Activated effector memory CD4-positive, alpha-beta T cell treated with anti-CD3 and anti-CD28 coated beads, Interleukin-2, amount 50 U/mL, for 16 hours (primary cell): Measurements from ENCODE around the gene GLT8D2.

Experiments
- DNase-seq: peaks from one replicate; pipeline ENCODE4 v3.0.0-alpha.2; 2020

GLT8D2 gene

GRCh38 chr12:103997286-103997900, 52.6 kb downstream of the GLT8D2 start:
- DNase-seq = no peak

DNA sequence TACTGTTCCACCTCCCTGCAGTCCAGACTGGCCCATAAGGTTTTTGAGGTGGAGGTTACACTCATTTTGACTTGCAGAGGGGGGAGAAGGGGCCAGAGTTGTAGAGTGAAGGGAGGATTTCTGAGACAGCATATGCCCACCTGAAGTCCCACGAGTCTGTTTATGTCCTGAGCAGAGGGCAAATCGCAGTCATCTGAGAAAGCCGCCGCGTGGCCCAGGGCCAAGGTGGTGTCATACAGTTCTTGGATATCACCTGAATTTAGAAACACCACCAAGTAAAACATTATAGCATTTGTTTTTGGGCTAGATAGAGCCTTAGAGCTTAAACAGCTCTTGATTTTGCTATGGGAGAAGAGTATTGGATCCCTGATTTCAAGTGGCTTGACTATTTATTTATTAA, 53.4 kb downstream of the GLT8D2 start:
- DNase-seq = no peak

GRCh38 chr12:103994235-103994634, 55.8 kb downstream of the GLT8D2 start:
- DNase-seq = no peak

GRCh38 chr12:103986829-103987228, 63.2 kb downstream of the GLT8D2 start:
- DNase-seq = no peak

DNA sequence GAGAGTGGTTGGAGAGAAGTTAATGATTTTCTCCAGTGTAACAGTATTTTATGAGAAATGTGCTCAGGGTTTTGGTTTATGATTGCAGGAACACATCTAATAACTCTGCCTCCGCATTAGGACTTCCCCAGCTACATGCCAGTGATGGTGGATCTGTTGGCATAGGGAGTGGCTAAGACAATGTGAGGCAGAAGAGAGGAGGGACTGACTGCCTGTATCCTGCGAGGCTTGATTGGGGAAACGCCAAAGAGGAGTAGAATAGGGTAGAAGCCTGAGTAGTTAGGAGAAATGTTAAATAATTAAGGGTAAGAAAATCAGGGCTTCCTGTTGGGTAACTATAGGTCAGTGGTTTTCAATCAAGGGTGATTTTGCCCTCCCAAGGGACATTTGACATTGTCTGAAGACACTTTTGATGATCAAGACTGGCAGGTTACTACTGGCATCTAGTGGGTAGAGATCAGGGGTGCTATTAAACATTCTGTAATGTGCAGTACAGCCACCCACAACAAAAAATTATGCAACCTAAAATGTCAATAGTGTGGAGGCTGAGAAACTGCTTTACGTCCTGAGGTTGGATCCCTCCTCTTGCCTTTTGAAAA, 71.5 kb downstream of the GLT8D2 start:
- DNase-seq = no peak

- no peak for DNase-seq
Observed at GRCh38 chr12:103975368-103975767, 74.6 kb downstream of the GLT8D2 start.

GRCh38 chr12:103973909-103974308, 76.1 kb downstream of the GLT8D2 start:
- no peak for DNase-seq

GRCh38 chr12:103969391-103969790, 80.6 kb downstream of the GLT8D2 start:
- DNase-seq = no peak

DNA sequence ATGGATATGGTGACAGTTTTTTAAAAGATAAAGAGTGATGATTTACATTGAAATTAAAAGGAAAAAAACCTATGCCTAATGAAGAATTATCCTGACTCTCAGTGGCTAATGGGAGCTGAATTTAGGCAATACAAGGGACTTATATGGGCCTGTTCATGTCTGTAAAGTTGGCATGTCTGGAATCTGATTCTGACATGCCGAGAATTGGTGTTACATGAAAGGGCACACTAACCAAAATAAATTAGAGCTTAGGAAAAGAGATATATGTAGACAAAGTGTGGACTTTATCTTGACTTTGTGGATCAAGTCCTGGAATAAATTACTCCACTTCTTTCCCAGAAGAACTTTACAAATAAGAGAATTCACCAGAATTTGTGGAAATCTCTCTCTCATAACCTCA, 83.3 kb downstream of the GLT8D2 start:
- DNase-seq = no peak

DNA sequence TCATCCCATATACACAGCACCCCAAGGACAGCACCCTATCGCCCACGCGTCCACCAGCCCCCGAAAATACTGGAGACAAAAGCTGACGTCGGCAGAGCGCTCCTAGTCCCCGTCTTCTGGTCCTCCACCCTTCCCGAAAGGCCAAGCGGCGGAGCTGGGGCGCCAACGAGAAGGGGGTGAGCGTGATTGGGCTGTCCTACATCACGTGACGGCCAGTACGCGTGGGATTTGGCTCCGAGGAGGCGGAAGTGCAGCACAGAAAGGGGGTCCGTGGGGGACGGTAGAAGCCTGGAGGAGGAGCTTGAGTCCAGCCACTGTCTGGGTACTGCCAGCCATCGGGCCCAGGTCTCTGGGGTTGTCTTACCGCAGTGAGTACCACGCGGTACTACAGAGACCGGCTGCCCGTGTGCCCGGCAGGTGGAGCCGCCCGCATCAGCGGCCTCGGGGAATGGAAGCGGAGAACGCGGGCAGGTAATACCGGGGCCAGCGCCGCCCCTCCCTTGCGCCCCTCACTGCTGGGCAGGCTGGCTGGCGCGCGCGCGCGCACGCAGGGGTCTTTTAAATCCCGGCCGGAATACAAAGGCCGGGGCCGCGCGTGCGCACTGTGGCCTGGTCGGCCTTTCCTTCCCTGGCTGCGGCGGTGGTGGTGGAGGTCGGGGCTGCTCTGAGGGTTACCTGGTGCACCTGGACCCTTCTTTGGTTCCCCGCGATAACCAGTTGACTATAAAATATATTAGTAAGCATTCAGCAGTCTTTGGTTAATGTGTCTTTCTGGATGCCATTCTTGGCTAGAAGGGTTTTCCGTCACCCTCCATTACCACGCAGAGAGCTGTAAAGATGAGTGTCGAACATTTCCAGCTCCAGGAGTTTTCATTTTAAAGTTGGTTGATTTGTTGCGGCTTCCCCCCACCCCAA, 84.1 kb downstream of the GLT8D2 start, which contains the start of gene TDG:
Gene TDG, plus strand, starts transcription at position 283 of the 915 bp plus-strand sequence. Its CDS starts 166 bp downstream, at position 449.
- peak; percentile 99 for DNase-seq

GRCh38 chr12:103965255-103965589, 84.8 kb downstream of the GLT8D2 start:
- no peak for DNase-seq

GRCh38 chr12:103964805-103965204, 85.2 kb downstream of the GLT8D2 start:
- DNase-seq = no peak

- DNase-seq = no peak
Observed at GRCh38 chr12:103962493-103962892, 87.5 kb downstream of the GLT8D2 start.

DNA sequence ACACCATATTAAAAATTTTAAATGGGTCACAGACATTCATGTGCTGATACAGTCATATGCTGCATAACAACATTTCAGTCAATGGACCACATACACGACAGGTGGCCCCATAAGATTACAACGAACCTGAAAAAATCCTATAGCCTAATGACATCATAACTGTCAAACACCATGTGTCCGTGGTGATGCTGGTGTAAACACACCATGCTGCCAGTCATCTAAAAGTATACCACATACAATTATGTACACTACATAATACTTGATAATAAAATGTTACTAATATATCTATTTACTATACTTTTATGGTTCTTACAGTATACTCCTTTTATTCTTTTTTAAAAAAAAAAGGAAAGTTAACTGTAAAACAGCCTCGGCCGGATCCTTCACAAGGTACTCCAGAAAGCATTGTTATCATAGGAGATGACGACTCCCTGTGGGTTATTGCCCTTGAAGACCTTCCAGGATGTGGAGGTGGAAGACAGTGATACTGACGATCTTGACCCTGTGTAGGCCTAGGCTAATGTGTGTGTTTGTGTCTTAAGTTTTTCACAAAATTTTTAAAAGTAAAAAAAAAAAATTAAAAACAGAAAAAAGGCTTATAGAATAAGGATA, 89.3 kb downstream of the GLT8D2 start:
- DNase-seq = no peak

- DNase-seq = no peak
Observed at GRCh38 chr12:103958621-103959020, 91.4 kb downstream of the GLT8D2 start.

DNA sequence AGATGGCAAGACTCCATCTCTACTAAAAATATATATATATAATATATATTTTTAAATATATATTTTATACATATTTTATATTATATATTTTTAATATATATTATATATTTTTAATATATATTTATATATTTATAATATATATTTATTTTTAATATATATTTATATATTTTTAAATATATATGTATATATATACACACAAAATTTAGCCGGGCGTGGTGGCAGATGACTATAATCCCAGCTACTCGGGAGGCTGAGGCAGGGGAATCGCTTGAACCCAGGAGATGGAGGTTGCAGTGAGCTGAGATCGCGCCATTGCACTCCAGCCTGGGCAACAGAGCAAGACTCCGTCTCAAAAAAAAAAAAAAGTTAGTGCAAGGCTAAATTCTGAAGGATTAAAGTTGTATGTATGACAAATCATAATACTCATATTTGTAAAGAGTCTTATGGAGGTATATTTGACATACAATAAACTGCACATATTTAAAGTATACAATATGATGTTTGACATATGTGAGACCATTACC, 92.1 kb downstream of the GLT8D2 start:
- no peak for DNase-seq

DNA sequence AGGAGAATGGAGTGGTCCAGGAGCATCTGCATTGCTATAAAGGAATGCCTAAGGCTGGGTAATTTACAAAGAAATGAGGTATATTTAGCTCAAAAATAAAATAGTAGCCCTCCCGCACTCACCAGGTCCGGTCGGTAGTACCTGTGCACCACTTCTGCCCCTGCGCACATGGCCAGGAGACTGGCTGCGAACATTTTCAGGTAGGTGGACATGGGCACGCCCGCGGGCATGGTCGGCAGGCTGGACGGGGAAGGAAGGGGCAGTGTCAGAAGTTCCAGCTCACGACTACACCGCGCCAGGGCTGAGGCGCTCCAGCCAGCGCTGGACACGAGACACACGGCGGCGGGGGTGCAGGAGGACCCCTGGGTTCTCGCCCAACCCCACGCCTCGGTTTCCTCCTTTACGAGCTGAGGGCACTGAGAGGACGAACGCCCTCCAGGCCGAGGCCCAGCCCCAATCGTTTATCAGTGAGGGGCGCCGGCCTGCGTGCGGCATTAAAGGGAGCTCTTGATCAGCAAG, 93.4 kb downstream of the GLT8D2 start:
- DNase-seq = no peak

GRCh38 chr12:103955811-103956508, 94.0 kb downstream of the GLT8D2 start:
- DNase-seq = no peak

DNA sequence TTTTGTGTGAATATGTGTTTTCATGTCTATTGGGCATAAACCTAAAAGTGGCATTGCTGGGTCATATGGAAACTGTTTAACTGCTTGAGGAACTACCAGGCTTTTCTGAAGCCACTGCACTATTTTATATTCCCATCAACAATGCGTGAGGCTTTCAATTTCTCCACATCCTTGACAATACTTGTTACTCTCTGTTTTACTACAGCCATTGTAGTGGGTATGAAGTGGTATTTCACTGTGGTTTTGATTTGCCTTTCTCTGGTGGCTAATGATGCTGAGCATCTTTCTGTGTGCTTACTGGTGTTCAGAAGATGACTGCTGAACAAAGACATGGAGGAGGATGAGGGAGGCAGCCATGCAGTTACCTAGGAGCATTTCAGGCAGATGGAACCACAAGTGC, 97.5 kb downstream of the GLT8D2 start:
- no peak for DNase-seq

DNA sequence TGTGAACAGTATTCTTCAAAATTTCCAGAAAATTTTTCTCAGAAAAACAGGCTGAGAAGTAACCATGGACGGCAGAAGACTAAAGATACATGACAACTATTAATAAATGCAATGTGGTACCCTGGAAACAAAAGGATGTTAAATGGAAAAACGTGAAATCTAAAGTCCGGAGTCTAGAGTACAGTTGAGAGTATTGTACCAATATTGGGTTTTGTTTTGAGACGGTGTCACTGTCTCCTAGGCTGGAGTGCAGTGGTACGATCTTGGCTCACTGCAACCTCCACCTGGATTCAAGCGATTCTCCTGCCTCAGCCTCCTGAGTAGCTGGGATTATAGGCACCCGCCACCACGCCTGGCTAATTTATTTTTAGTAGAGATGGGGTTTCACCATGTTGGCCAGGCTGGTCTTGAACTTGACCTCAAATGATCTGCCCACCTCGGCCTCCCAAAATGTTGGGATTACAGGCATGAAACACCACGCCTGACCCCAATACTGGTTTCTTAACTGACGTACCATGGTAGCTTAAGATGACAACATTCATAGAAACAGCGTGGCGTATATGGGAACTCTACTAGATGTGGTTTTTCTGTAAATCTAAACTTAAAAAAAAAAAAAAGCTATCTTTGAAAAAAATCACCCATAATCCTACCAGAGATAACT, 101.1 kb downstream of the GLT8D2 start:
- no peak for DNase-seq

- DNase-seq = no peak
Observed at GRCh38 chr12:103947871-103948555, 102.0 kb downstream of the GLT8D2 start.
